ENCODE measurements around the gene PPP4R4. TPM values are rescaled to one million over a fixed set of nuclear protein-coding genes. Genes with fewer than 3 reads are reported as not detected.

Gene PPP4R4
- polyA plus RNA-seq, 2 donors: 0.08 to 0.09 TPM

DNA sequence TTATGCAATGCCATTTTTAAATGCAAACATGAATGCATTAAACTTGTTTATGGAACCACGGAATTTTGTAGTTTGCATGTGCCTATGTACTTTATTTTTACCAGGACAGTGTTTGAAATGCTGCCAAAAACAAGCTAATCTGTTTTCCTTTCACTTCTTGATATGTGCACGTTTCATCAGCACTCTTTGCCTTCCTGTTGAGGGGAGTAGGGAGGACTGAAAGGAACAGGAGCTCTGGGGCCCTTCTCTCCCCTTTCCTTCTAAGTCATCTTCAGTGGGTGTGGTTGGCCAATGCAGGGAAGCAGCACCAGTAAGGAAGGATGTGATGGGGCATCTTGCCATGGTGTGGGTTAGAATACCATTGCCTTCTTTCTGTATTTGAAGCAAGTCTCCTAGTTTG is 12.1 kb upstream of the PPP4R4 start:
- 3 to 7% methylated on average over 2 of the region's 2 CpGs for WGBS, 2 donors
- Histone ChIP-seq H3K27ac (ENCODE audit: low read depth in 2 of 2, low read length in 1 of 2) (no peak overlapping the region), H3K4me3 (ENCODE audit: low read depth in 1 of 2, low read length in 2 of 2) (no peak overlapping the region), H3K27me3 (ENCODE audit: control insufficient read depth in 1 of 2, insufficient read depth in 2 of 2, low read length in 2 of 2) (no peaks in the 10 kb centered on the region), H3K9me3 (ENCODE audit: control insufficient read depth in 2 of 2, insufficient read depth in 1 of 2, low read depth in 1 of 2, low read length in 1 of 2) (no peaks in the 10 kb centered on the region), H3K36me3 (ENCODE audit: control insufficient read depth in 2 of 2, insufficient read depth in 2 of 2, low read length in 1 of 2) (no peaks in the 10 kb centered on the region), H3K4me1 (ENCODE audit: control insufficient read depth in 2 of 2, insufficient read depth in 2 of 2, low read length in 1 of 2) (peaks cover 0 to 3% of the 10 kb centered on the region in 2 donors)

DNA sequence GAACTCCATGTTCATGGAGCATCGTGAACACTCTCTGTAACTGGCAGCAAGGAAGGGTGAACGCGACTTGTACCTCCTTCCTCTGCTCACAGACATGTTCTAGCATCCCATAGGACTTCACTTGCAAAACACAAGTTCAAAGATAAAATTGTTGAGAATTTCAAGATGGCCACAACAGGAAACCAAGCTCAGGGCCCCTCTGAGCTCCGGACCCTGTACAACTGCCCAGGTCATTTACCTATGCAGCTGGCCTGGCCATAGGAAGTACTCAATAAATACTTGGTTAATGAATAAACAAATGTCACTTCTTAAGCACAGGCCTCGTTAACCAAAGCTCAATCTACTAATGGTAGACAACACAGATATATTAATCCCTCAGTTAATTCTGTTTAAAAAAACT is 11.7 kb upstream of the PPP4R4 start:
- H3K27me3 ChIP-seq (ENCODE audit: control insufficient read depth in 1 of 2, insufficient read depth in 2 of 2, low read length in 2 of 2): no peaks in the 10 kb centered on the region
- peaks cover 0 to 3% of the 10 kb centered on the region in 2 donors for H3K4me1 ChIP-seq (ENCODE audit: control insufficient read depth in 2 of 2, insufficient read depth in 2 of 2, low read length in 1 of 2)
- no peak overlapping the region for H3K4me3 ChIP-seq (ENCODE audit: low read depth in 1 of 2, low read length in 2 of 2)
- H3K9me3 ChIP-seq (ENCODE audit: control insufficient read depth in 2 of 2, insufficient read depth in 1 of 2, low read depth in 1 of 2, low read length in 1 of 2): no peaks in the 10 kb centered on the region
- 85 to 92% methylated on average over 5 of the region's 5 CpGs for WGBS, 2 donors
- H3K36me3 ChIP-seq (ENCODE audit: control insufficient read depth in 2 of 2, insufficient read depth in 2 of 2, low read length in 1 of 2): no peaks in the 10 kb centered on the region
- H3K27ac ChIP-seq (ENCODE audit: low read depth in 2 of 2, low read length in 1 of 2): no peak overlapping the region

DNA sequence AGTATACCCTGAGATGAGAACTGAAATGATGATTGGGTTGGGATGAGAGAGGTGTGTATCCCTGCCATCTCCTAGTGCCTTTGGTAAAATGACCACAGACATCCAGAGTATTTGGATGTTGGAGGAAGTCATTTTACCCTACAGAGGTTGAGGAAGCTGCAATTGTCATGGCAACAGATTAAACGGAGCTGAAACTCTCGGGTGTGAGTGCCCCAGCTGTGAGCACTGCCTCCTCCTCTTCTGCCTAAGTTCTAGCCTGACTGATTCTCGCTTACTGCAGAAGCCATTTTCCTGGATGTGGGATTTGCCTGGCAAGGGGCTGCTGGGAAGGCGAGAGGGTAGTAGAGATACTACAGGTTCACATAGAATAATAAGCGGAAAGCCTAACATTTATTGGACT is 10.3 kb upstream of the PPP4R4 start:
- WGBS, 2 donors: 72 to 78% methylated on average over 5 of the region's 5 CpGs
- Histone ChIP-seq H3K27me3 (ENCODE audit: control insufficient read depth in 1 of 2, insufficient read depth in 2 of 2, low read length in 2 of 2) (no peaks in the 10 kb centered on the region), H3K36me3 (ENCODE audit: control insufficient read depth in 2 of 2, insufficient read depth in 2 of 2, low read length in 1 of 2) (no peaks in the 10 kb centered on the region), H3K27ac (ENCODE audit: low read depth in 2 of 2, low read length in 1 of 2) (no peak overlapping the region), H3K9me3 (ENCODE audit: control insufficient read depth in 2 of 2, insufficient read depth in 1 of 2, low read depth in 1 of 2, low read length in 1 of 2) (no peaks in the 10 kb centered on the region), H3K4me3 (ENCODE audit: low read depth in 1 of 2, low read length in 2 of 2) (no peak overlapping the region), H3K4me1 (ENCODE audit: control insufficient read depth in 2 of 2, insufficient read depth in 2 of 2, low read length in 1 of 2) (peaks cover 0 to 3% of the 10 kb centered on the region in 2 donors)

DNA sequence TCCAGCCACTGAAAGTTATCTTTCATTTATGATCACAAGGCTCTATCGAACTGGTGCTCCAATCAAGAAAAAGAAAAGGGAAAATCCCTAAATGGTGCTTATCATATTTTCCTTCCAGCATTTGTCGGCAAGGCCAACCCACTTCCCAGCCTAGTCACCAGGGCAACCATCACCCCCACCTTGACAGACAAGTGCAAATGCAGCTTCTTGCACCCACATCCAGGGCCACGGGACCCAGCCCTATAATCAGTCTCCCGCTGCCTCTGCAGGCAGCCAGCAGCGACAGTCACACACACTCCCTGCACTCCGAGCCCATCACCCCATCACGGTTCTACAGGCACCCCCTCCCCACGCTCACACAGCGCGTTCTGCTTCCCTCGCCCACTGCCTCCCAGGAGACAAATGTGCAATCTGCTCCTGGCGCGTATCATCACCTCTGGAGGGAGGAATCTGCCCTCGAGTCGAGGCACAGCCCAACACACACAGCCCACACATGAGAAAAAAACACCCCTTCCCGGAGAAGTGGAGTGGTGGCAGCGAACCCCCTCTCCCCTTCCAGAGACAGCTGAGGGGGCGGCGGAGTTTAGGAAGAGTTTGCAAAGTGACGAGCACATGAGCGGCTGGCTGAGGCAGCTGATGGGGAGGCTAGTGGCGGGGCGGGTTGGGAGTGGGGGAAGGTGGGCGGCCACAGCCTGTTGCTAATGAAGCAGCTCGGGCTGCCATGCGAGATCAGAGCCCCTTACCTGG is 9.3 kb upstream of the PPP4R4 start:
- WGBS, 2 donors: 33 to 40% methylated on average over 25 to 26 of the region's 26 CpGs
- Histone ChIP-seq H3K27ac (ENCODE audit: low read depth in 2 of 2, low read length in 1 of 2) (no peak overlapping the region), H3K27me3 (ENCODE audit: control insufficient read depth in 1 of 2, insufficient read depth in 2 of 2, low read length in 2 of 2) (no peaks in the 10 kb centered on the region), H3K4me1 (ENCODE audit: control insufficient read depth in 2 of 2, insufficient read depth in 2 of 2, low read length in 1 of 2) (peaks cover 0 to 3% of the 10 kb centered on the region in 2 donors), H3K36me3 (ENCODE audit: control insufficient read depth in 2 of 2, insufficient read depth in 2 of 2, low read length in 1 of 2) (no peaks in the 10 kb centered on the region), H3K9me3 (ENCODE audit: control insufficient read depth in 2 of 2, insufficient read depth in 1 of 2, low read depth in 1 of 2, low read length in 1 of 2) (no peaks in the 10 kb centered on the region), H3K4me3 (ENCODE audit: low read depth in 1 of 2, low read length in 2 of 2) (no peak overlapping the region)

DNA sequence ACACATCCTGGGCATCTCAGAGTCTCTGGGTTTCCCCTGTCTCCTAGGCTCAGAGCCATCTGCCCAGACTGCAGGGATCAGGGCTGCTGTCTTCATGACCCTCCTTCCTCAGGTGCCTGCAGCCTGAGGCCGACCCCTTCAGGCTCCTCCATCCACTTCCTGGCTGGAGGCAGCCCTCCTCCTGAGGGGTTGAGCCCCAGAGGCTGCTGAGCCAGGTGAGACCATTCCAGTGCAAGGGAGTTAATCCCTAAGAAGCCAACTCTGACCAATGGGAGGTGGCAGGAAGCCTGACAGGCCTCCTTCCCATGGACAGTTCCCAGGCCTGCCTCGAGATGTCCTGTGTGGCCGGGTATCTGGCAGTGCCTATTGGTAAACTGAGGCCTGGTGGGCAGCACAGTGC is 8.4 kb upstream of the PPP4R4 start:
- Histone ChIP-seq H3K27me3 (ENCODE audit: control insufficient read depth in 1 of 2, insufficient read depth in 2 of 2, low read length in 2 of 2) (no peaks in the 10 kb centered on the region), H3K4me1 (ENCODE audit: control insufficient read depth in 2 of 2, insufficient read depth in 2 of 2, low read length in 1 of 2) (peaks cover 0 to 3% of the 10 kb centered on the region in 2 donors), H3K4me3 (ENCODE audit: low read depth in 1 of 2, low read length in 2 of 2) (no peak overlapping the region), H3K9me3 (ENCODE audit: control insufficient read depth in 2 of 2, insufficient read depth in 1 of 2, low read depth in 1 of 2, low read length in 1 of 2) (no peaks in the 10 kb centered on the region), H3K27ac (ENCODE audit: low read depth in 2 of 2, low read length in 1 of 2) (no peak overlapping the region), H3K36me3 (ENCODE audit: control insufficient read depth in 2 of 2, insufficient read depth in 2 of 2, low read length in 1 of 2) (no peaks in the 10 kb centered on the region)
- 87 to 88% methylated on average over 3 of the region's 3 CpGs for whole genome bisulfite sequencing, 2 donors

DNA sequence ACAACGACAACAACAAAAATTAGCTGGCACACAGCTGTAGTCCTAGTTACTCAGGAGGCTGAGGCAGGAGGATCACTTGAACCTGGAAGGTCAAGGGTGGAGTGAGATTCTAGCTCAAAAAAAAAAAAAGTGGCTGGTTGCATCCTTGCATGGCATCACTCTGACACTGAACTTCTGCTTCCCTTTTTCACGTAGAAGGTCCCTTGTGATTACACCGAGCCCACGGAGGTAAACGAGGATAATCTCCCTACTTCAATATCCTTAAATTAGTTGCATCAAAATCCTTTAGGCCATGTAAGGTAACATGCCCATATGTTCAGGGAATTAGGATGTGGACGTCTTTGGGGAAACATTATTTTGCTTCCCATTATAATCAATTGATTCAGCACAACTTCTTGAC is 4.0 kb upstream of the PPP4R4 start:
- 78 to 84% methylated on average over 6 of the region's 6 CpGs for WGBS, 2 donors
- Histone ChIP-seq H3K36me3 (ENCODE audit: control insufficient read depth in 2 of 2, insufficient read depth in 2 of 2, low read length in 1 of 2) (no peaks in the 10 kb centered on the region), H3K4me3 (ENCODE audit: low read depth in 1 of 2, low read length in 2 of 2) (no peak overlapping the region), H3K27ac (ENCODE audit: low read depth in 2 of 2, low read length in 1 of 2) (no peak overlapping the region), H3K27me3 (ENCODE audit: control insufficient read depth in 1 of 2, insufficient read depth in 2 of 2, low read length in 2 of 2) (peaks cover 0 to 5% of the 10 kb centered on the region in 2 donors), H3K9me3 (ENCODE audit: control insufficient read depth in 2 of 2, insufficient read depth in 1 of 2, low read depth in 1 of 2, low read length in 1 of 2) (no peaks in the 10 kb centered on the region), H3K4me1 (ENCODE audit: control insufficient read depth in 2 of 2, insufficient read depth in 2 of 2, low read length in 1 of 2) (peaks cover 0 to 8% of the 10 kb centered on the region in 2 donors)

DNA sequence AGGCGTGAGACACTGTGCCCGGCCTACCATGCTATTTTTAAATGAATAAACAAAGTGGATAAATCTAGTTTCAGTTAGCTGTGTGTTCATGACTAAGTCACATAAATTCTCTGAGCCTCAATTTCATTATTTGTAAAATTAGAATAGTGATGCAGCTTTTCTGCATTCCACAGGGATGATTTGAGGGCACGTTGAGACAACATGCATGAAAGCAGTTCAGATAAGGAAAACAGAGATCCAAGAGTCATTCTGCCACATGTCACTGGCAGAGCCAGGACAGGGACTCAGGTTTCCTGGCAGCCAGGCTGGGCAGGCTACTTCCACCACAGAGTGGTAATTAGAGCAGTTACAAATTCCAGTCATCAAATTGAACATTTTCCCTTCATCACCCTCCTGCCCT is 2.9 kb upstream of the PPP4R4 start:
- Histone ChIP-seq H3K27ac (ENCODE audit: low read depth in 2 of 2, low read length in 1 of 2) (no peak overlapping the region), H3K36me3 (ENCODE audit: control insufficient read depth in 2 of 2, insufficient read depth in 2 of 2, low read length in 1 of 2) (no peaks in the 10 kb centered on the region), H3K4me1 (ENCODE audit: control insufficient read depth in 2 of 2, insufficient read depth in 2 of 2, low read length in 1 of 2) (peaks cover 0 to 9% of the 10 kb centered on the region in 2 donors), H3K27me3 (ENCODE audit: control insufficient read depth in 1 of 2, insufficient read depth in 2 of 2, low read length in 2 of 2) (peaks cover 0 to 5% of the 10 kb centered on the region in 2 donors), H3K4me3 (ENCODE audit: low read depth in 1 of 2, low read length in 2 of 2) (no peak overlapping the region), H3K9me3 (ENCODE audit: control insufficient read depth in 2 of 2, insufficient read depth in 1 of 2, low read depth in 1 of 2, low read length in 1 of 2) (no peaks in the 10 kb centered on the region)
- WGBS, 2 donors: 30 to 31% methylated on average over 3 of the region's 3 CpGs

DNA sequence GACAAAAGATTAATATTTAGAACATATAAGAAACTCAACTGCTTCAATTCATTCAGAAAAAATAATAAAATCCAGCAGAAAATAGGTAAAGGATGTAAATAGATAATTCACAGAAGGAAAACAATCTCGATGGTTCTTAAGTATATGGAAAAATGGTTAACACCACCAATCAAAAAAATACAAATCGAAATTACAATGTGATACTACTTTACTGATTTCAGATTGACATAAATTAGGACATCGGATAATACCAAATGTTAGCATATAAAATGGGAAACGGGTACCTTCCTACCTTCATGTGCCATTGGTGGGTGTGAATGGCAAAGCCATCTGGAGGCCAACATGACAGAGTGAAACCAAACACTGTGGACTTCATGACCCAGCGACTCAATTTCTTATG is 1.6 kb upstream of the PPP4R4 start:
- H3K27me3 ChIP-seq (ENCODE audit: control insufficient read depth in 1 of 2, insufficient read depth in 2 of 2, low read length in 2 of 2): peaks cover 0 to 5% of the 10 kb centered on the region in 2 donors
- no peaks in the 10 kb centered on the region for H3K36me3 ChIP-seq (ENCODE audit: control insufficient read depth in 2 of 2, insufficient read depth in 2 of 2, low read length in 1 of 2)
- no peak overlapping the region for H3K27ac ChIP-seq (ENCODE audit: low read depth in 2 of 2, low read length in 1 of 2)
- H3K4me3 ChIP-seq (ENCODE audit: low read depth in 1 of 2, low read length in 2 of 2): no peak overlapping the region
- WGBS, 2 donors: 84 to 85% methylated on average over 5 of the region's 5 CpGs
- H3K4me1 ChIP-seq (ENCODE audit: control insufficient read depth in 2 of 2, insufficient read depth in 2 of 2, low read length in 1 of 2): peaks cover 0 to 9% of the 10 kb centered on the region in 2 donors
- no peaks in the 10 kb centered on the region for H3K9me3 ChIP-seq (ENCODE audit: control insufficient read depth in 2 of 2, insufficient read depth in 1 of 2, low read depth in 1 of 2, low read length in 1 of 2)

DNA sequence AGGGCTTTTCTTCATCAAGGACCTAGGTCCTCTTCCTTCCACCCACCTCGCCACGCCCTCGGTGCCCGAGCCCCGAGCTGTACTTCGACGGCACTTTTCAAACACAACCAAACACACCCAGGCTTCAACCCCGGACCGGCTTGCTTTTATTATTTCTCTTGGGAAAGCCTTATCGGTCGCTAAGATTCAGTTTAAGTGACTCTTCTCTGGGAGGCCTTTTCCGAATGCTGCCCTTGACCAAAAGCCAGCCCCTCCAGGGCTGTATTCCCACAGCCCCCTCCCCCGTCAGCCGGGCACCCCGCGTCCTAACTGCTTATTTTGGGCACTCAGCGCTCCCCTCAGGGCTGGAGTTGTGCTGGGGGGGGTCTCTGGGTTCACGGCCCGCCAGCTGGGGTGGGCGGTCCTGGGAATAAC is 644 bp upstream of the PPP4R4 start:
- H3K9me3 ChIP-seq (ENCODE audit: control insufficient read depth in 2 of 2, insufficient read depth in 1 of 2, low read depth in 1 of 2, low read length in 1 of 2): no peaks in the 10 kb centered on the region
- no peak overlapping the region for H3K27ac ChIP-seq (ENCODE audit: low read depth in 2 of 2, low read length in 1 of 2)
- WGBS, 2 donors: 1 to 2% methylated on average over 20 of the region's 20 CpGs
- H3K4me1 ChIP-seq (ENCODE audit: control insufficient read depth in 2 of 2, insufficient read depth in 2 of 2, low read length in 1 of 2): peaks cover 0 to 9% of the 10 kb centered on the region in 2 donors
- peak overlapping the region; percentile 62 to 64 for H3K4me3 ChIP-seq (ENCODE audit: low read depth in 1 of 2, low read length in 2 of 2)
- H3K27me3 ChIP-seq (ENCODE audit: control insufficient read depth in 1 of 2, insufficient read depth in 2 of 2, low read length in 2 of 2): peaks cover 0 to 5% of the 10 kb centered on the region in 2 donors
- H3K36me3 ChIP-seq (ENCODE audit: control insufficient read depth in 2 of 2, insufficient read depth in 2 of 2, low read length in 1 of 2): no peaks in the 10 kb centered on the region

DNA sequence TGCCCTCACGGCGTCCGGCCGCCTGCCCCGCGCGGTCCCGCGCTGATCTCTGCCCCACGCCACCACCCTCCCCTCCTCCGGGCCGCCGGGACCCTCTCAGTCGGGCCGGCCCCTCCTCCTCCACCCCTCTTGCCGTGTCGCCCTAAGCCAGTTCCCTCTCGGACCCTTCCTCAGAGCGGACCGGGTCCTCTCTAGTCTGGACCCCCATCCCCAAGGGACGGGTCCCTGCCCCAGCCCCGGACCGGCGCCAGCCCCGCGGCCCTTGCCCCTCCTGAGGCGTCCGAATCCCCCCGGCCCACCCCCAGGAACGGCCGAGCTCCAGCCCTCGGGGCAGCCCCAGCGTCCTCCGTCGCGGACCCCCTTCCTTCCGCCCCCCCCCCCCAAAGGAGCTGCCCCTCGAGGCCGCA is 485 bp downstream of the PPP4R4 start:
- H3K4me3 ChIP-seq (ENCODE audit: low read depth in 1 of 2, low read length in 2 of 2): peak overlapping the region; percentile 62 to 64
- H3K9me3 ChIP-seq (ENCODE audit: control insufficient read depth in 2 of 2, insufficient read depth in 1 of 2, low read depth in 1 of 2, low read length in 1 of 2): no peaks in the 10 kb centered on the region
- no peak overlapping the region for H3K27ac ChIP-seq (ENCODE audit: low read depth in 2 of 2, low read length in 1 of 2)
- H3K4me1 ChIP-seq (ENCODE audit: control insufficient read depth in 2 of 2, insufficient read depth in 2 of 2, low read length in 1 of 2): peaks cover 0 to 9% of the 10 kb centered on the region in 2 donors
- no peaks in the 10 kb centered on the region for H3K36me3 ChIP-seq (ENCODE audit: control insufficient read depth in 2 of 2, insufficient read depth in 2 of 2, low read length in 1 of 2)
- peaks cover 0 to 5% of the 10 kb centered on the region in 2 donors for H3K27me3 ChIP-seq (ENCODE audit: control insufficient read depth in 1 of 2, insufficient read depth in 2 of 2, low read length in 2 of 2)
- 2% methylated on average over 29 to 39 of the region's 39 CpGs for WGBS, 2 donors
